PC-3 (cell line): ENCODE measurements around the gene CRHBP.

Experiments used
- CTCF ChIP-seq: fragments of 300-600 bp; sonication (generic); conservative IDR thresholded peaks from 2 replicates; pipeline ENCODE4 v1.5.1; 2017; ENCODE audit warnings: antibody characterized with exemption, low read depth, mild to moderate bottlenecking, low read length
- EZH2 ChIP-seq: fragments of 300-600 bp; sonication (generic); IDR thresholded peaks from one replicate; pipeline ENCODE4 v1.6.1; 2017; ENCODE audit warnings: antibody characterized with exemption, mild to moderate bottlenecking, low read length; ENCODE audit not compliant: unreplicated experiment
- EZH2phosphoT487 ChIP-seq: fragments of 300-600 bp; sonication (generic); IDR thresholded peaks from 2 replicates; pipeline ENCODE4 v1.6.1; 2018; ENCODE audit warnings: mild to moderate bottlenecking, antibody characterized with exemption, low read length, borderline replicate concordance

- TF ChIP-seq CTCF, result no peak
- no peak for TF ChIP-seq EZH2phosphoT487
- TF ChIP-seq EZH2, result no peak
Measured at GRCh38 chr5:76986825-76987526, 34.1 kb downstream of the CRHBP start.
